PC-3 (cell line): ENCODE data around the gene WFDC1.

Experiments used
- EZH2 ChIP-seq: fragments of 300-600 bp; sonication (generic); IDR thresholded peaks from one replicate; pipeline ENCODE4 v1.6.1; 2017; ENCODE audit warnings: antibody characterized with exemption, mild to moderate bottlenecking, low read length; ENCODE audit not compliant: unreplicated experiment
- EZH2phosphoT487 ChIP-seq: fragments of 300-600 bp; sonication (generic); IDR thresholded peaks from 2 replicates; pipeline ENCODE4 v1.6.1; 2018; ENCODE audit warnings: mild to moderate bottlenecking, antibody characterized with exemption, low read length, borderline replicate concordance
- TF ChIP-seq, protein P1 (sequence below): fragments of 300-600 bp; sonication (generic); conservative IDR thresholded peaks from 2 replicates; pipeline ENCODE4 v1.5.1; 2017; ENCODE audit warnings: antibody characterized with exemption, low read depth, mild to moderate bottlenecking, low read length

DNA sequence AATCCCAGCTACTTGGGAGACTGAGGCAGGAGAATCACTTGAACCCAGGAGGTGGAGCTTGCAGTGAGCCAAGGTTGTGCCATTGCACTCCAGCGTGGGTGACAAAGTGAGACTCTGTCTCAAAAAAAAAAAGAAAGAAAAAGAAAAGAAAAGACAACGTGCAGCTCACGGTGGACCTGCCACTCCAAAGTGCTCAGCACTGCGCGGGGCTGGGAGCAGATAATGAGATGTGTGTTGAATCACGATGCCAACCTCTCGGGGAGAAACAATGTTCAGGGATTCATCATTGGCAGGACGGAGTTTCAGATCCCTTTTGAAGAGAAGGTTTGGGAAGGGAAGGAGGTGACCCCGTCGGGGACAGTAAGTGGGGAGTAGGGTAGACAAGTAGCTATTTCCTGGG, 19.2 kb downstream of the WFDC1 start:
- TF ChIP-seq, protein P1, sequence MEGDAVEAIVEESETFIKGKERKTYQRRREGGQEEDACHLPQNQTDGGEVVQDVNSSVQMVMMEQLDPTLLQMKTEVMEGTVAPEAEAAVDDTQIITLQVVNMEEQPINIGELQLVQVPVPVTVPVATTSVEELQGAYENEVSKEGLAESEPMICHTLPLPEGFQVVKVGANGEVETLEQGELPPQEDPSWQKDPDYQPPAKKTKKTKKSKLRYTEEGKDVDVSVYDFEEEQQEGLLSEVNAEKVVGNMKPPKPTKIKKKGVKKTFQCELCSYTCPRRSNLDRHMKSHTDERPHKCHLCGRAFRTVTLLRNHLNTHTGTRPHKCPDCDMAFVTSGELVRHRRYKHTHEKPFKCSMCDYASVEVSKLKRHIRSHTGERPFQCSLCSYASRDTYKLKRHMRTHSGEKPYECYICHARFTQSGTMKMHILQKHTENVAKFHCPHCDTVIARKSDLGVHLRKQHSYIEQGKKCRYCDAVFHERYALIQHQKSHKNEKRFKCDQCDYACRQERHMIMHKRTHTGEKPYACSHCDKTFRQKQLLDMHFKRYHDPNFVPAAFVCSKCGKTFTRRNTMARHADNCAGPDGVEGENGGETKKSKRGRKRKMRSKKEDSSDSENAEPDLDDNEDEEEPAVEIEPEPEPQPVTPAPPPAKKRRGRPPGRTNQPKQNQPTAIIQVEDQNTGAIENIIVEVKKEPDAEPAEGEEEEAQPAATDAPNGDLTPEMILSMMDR, result no peak
- no peak for TF ChIP-seq EZH2
- no peak for TF ChIP-seq EZH2phosphoT487
